ENCODE data around the gene SFMBT1.

DNA sequence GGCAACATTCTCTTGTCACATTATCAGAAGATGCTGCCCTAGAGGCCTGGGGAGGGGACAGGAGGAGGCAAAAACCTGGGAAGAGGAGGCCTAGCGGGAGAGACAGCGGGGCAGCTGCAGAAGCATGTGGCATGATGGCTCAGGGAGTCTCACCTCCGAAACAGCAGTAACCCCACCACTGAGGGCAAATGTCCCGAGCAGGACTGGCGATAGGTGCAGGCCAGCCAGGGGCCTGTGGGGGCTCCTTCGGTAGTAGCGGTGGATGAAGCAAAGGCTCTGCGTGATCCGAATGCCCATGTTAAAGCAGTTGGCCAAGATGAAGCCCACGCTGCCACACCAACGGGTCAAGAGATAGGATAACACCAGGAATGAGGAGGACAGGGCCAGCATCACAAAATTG is 46.3 kb upstream of the SFMBT1 start:
- TF ChIP-seq, protein P1, sequence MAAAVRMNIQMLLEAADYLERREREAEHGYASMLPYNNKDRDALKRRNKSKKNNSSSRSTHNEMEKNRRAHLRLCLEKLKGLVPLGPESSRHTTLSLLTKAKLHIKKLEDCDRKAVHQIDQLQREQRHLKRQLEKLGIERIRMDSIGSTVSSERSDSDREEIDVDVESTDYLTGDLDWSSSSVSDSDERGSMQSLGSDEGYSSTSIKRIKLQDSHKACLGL (CRISPR knock-in tag; IDR thresholded peaks at IDR 0.05; ENCODE audit: borderline replicate concordance, poor library complexity, severe bottlenecking): no peak
- TF ChIP-seq, protein P2, sequence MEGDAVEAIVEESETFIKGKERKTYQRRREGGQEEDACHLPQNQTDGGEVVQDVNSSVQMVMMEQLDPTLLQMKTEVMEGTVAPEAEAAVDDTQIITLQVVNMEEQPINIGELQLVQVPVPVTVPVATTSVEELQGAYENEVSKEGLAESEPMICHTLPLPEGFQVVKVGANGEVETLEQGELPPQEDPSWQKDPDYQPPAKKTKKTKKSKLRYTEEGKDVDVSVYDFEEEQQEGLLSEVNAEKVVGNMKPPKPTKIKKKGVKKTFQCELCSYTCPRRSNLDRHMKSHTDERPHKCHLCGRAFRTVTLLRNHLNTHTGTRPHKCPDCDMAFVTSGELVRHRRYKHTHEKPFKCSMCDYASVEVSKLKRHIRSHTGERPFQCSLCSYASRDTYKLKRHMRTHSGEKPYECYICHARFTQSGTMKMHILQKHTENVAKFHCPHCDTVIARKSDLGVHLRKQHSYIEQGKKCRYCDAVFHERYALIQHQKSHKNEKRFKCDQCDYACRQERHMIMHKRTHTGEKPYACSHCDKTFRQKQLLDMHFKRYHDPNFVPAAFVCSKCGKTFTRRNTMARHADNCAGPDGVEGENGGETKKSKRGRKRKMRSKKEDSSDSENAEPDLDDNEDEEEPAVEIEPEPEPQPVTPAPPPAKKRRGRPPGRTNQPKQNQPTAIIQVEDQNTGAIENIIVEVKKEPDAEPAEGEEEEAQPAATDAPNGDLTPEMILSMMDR (IDR thresholded peaks at IDR 0.05 in 2 of 3, conservative IDR thresholded peaks at IDR 0.05 in 1 of 3; ENCODE audit: insufficient read depth in 2 of 3, low read depth in 1 of 3, low read length in 3 of 3): no peak
- TF ChIP-seq, protein P3, sequence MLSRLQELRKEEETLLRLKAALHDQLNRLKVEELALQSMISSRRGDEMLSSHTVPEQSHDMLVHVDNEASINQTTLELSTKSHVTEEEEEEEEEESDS (CRISPR knock-in tag; IDR thresholded peaks at IDR 0.05): no peak
- TF ChIP-seq CBX8 (IDR thresholded peaks at IDR 0.05; ENCODE audit: borderline replicate concordance, extremely low read depth, low read depth, low read length, poor library complexity, severe bottlenecking) (no peak), ZNF124 (CRISPR knock-in tag; IDR thresholded peaks at IDR 0.05) (no peak), ZNF717 (CRISPR knock-in tag; IDR thresholded peaks at IDR 0.05) (no peak), EGR1 (conservative IDR thresholded peaks at IDR 0.05) (no peak), L3MBTL2 (IDR thresholded peaks at IDR 0.05) (no peak), ZNF384 (IDR thresholded peaks at IDR 0.05; ENCODE audit: low read depth, low read length) (no peak), ZNF699 (CRISPR knock-in tag; IDR thresholded peaks at IDR 0.05; ENCODE audit: insufficient replicate concordance) (no peak), POU5F1 (IDR thresholded peaks at IDR 0.05; ENCODE audit: borderline replicate concordance, low read depth, low read length, partially characterized antibody) (no peak), TCF3 (CRISPR knock-in tag; IDR thresholded peaks at IDR 0.05) (no peak)

Measured in K562 (cell line).